DMS79 treated with DMSO at 0.1 percent for 48 hours (cell line): ENCODE measurements around the gene DCXR.

Experiments
- DNase-seq: peaks from one replicate; lab custom pipeline; 2025; lab: John Stamatoyannopoulos, UW

DCXR gene

DNA sequence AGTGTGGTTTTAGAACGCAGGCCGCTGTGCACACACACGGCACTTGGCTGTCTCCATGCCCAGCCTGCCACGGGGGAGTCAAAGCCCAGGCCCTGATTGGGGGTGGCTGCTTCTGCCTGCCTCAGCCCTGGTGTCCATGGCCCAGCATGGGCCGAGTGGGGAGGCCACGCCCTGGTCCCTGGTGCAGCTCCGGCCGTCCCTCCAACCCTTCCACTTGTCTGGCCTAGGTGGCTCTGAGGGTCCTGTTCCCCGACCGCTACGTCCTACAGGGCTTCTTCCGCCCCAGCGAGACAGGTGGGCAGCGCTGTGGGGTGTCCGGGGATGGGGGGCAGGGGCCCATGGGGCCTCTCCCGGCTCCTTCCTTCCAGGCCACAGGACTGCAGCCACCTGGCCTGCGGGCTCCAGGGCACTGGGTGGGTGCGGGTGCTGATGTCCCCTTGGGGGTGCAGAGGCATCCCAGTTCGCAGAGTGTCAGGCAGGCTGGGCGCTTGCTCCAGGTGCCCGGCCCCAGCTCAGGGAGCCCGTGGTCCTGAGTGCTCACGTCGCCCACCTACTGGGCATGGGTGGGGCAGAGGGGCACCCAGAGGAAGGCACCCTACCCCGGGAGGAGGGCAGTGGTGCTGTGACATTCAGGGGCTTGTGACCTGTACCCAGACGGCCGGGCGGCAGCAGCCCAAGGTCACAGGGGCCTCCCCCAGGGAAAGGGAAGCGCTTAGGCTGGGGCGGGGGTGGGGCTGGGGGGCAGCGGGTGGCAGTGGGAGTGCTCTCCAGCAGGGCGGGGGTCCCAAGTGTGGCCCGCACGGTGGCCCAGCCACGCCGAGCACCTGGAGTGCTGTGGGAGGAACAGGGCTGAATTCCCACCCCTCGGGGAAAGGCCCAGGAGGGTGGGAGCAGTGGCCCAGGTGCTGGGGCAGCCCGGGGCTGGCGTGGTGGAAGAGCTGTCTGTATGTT is 26.6 kb downstream of the DCXR start:
- no peak for DNase-seq

DNA sequence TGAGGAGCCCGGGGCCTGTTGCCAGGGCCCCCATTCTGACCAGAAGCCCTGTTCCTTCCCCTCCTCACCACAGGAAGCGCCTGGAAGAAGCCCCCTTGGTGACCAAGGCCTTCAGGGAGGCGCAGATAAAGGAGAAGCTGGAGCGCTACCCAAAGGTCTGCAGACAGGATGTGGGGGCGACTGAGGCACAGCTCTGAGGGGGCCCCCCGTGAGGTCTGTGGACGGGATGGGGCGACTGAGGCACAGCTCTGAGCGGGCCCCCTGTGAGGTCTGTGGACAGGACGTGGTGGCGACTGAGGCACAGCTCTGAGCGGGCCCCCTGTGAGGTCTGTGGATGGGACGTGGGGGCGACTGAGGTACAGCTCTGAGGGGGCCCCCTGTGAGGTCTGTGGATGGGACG is 28.1 kb downstream of the DCXR start:
- no peak for DNase-seq

DNA sequence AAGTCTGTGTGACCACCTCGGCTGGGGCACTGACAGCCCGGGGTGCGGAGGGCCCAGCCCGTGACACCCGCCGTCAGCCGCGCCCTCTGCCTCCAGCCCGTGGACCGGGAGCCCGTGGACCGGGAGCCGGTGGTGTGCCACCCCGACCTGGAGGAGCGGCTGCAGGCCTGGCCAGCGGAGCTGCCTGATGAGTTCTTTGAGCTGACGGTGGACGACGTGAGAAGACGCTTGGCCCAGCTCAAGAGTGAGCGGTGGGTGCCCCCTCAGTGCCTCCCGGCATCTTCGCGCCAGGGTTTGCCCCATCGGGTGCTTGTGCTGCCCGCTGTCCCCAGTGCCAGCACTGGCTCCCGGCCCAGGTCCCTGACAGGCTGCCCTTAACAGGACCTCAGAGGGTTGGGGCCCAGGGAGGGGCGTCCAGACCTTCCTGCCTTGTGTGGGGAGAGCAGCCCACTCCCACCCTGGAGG is 28.5 kb downstream of the DCXR start:
- no peak for DNase-seq

DNA sequence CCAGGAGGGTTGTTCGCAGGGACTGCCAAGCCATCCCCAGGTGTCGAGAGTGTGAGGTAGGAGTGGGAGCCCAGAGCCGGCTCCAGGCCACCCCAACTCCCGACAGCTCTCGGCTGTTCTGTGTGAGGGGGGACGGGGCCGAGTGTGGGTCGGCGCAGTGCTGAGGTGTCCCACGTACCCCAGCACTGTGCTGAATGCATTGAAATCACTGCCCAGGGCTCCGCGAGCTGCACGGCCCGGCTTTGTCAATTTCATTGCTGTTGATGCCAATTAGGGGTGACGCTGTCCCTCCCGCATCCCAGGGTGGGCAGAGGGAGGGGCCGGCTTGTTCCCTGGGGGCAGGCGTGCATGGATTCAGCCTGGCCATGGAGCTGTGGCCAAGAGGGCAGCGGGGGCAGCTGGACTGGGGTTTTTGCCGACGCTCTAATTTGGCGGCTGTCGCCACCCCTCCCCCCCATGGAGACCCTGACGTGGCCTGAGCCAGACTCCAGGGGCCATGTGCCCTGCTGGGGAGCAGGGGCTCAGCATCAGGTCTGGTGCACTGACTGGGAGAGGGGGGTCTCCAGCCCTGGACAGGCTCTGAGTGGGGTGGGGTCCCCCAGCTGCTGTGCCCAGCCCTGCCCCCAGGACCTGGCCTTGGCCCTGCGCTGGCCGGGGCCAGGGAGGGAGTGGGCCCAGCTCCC is 29.1 kb downstream of the DCXR start:
- no peak for DNase-seq

DNA sequence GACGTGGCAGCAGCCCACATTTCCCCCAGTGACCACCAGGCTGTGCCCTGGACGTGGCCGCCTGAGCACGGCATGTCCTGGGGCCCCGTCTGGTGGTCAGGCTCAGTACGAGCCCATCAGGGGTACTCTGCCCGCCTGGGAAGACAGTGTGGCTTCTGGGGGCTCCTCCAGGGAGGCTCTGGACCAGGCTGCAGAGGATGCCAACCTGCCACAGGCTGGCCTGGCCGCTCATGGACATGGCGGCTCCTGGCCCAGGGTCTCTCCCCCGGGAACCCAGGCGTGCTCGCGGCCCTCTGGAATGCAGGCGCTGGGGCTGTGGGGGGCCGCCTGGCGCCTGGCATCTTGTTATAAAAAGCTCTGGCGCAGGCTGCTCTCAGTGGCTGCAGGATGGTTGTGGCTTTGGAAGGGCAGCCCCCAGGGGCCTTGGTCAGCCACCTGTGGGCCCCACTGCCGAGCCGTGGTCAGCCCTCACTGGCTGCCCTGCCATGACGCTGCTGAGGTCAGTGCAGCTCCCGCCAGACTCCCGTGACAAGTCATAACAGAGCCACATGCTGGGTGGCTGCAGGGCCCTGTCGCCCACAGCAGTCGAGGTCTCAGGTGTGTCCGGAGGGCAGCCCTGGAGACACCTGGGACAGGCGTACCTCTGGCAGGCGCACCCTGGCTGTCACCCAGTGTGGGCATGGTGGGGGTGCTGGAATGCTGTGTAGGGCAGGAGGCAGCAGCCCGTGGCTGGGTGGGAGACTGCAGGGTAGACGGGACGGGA is 29.8 kb downstream of the DCXR start:
- no peak for DNase-seq

DNA sequence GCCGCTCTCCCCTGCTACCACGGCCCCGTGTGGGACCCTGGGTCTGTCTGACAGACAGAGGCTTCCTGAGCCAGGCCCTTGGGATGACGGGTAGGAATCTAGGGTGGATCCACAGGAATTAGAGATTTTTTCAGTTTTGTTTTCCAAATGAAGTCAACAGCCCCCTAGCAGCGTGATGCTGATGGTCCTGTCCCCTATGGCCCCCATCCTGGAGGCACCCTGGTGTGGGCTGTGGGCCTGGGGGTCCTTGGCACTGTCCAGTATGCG is 30.3 kb downstream of the DCXR start:
- no peak for DNase-seq

DNA sequence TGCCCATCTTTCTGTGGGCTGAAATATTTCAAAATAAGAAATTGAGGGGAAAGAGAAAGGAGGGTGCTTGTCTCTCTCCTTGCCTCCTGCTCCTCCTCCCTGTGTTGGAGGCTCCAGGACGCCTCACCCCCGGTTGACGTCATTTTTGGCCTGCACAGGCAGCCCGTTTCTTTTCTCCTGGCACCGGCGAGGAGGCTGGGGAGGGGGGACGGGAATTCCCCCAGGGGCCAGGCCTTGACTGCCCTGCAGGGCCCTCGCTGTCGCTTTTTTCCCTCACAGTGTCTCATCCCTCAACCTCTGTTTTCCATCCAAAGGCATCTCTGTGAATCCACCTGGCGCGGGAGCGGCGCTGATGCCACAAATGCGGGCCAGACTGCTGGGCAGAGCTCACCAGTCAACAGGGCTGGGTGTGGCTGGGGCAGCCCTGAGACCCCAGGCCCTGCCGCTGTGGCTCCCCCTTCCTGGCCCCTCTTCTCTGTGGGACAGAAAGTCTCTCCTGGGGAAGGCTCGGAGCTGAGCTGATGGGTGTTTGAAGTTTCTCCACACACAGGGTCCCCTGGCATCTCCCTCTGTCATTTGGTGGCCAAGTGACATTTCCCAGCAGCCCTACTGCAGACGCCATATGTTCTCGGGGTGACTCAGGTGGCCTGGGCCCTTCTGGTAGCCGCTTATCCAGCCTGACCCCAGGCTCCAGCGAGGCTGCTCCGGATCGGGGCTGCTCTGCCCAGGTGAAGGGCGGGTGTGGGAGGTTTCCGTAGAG is 30.8 kb downstream of the DCXR start:
- DNase-seq, result no peak

DNA sequence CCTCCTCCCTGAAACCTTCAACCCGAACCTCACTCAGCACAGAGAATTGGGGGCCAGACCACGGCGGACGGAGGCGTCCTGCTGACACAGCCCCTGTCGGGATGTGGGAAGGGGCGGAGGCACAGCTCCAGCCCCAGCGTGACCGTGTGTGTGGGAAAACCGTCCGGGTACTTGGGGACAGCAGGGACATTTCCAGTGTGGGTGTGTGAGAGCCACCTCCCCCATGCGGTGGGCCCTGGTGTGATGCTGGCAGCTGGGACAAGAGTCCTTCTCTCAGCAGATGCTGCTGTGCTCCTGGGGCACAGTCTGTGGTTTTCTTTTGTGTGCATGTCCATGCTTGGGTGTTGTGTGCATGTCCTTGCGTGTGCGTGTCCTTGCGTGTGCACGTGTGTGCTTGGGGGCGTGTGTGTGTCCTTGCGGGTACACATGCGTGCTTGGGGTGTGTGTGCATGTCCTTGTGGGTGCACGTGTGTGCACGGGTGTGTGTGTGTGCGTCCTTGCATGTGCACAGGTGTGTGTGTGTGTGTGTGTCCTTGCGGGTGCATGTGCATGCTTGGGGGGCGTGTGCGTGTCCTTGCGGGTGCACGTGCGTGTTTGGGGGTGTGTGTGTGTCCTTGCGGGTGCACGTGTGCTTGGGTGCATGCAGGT is 31.7 kb downstream of the DCXR start:
- no peak for DNase-seq

DNA sequence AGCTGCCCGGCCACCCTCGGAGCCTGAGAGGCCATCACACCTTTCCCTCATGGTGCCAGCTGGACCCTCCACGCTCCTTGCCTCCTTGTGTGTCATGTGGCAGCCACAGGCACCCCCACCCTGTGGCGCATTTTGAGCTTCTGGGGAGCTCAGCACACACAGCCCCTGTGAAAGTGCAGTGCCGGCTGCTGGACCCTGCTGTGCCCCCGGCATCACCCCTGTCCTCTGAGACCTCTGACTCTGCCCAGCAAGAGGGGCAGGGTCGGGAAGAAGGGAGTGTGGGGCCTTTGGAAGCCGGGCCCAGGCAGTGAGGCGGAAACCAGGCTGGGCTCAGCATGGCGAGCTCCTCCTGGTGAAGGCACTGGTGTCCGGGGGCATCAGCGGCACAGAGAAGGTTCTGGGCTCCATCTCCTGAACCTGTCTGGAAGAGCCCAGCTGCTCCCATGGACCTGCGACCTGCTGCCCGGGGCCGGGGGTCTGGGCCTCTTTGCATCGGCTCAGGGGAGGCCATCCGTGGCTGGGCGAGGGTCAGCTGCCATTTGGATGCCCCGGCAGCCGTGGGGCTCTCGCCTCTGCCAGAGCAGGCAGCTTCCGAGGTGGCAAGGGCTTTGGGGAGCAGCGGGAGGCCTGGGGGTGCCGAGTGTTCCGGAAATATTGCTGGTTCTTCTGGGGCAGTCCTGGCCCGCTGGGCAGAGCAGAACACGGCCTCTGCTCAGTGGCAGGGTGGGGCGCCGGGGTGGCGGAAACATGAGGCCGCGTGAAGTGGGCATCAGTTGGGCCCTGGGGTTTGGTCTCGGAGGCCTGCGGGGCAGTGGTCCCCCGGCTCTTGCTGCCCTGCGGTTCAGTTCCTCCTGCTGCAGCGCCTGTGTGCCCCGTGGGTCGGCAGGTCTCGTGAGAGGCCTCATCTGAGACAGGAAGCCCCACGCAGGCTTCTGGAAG is 32.7 kb downstream of the DCXR start:
- DNase-seq, result no peak

DNA sequence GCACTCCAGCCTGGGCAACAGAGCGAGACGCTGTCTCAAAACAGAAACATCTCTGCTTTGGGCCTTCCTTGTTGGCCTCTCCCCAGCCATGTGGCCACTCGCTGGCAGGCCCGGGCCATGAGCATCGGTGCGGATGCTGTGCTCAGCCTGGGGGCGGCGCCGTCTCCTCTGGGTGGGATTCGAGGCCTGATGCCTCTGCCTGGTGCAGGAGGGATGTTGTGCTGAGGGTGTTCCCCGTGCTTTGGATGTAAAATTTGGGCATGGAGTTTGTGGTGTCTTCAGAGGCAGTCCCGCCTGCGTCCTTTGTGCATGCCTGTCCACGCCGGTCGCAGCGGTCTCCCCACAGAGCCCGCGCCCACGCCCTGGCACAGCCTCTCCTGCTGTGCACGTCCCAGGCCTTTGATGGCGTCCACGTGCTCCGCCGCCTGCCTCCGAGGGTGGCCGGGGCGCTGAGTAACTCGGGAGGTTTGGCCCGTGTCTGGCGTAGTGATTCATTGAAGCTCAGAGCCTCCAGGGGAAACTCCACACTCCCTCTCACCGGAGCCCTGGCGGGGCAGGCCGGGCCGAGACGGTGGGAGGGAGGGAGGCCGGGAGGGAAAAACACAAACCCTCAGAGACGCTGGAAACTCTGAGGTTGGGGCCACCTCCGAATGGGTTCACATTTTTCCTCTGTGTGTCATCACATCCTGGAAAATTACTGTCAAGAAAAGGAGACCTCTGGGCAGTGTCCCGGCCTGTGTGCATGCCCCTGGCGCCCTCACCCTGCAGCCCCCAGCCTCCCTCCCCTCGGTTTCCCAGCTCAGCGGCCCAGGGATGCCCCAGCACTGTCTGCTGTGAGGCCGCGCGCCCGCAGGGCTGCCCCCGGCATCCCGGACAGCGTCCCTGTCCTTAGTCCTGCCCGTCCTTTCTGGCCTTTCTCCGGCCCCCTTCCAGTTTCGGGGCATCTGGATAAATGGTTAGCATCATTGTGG is 33.8 kb downstream of the DCXR start:
- DNase-seq, result no peak

DNA sequence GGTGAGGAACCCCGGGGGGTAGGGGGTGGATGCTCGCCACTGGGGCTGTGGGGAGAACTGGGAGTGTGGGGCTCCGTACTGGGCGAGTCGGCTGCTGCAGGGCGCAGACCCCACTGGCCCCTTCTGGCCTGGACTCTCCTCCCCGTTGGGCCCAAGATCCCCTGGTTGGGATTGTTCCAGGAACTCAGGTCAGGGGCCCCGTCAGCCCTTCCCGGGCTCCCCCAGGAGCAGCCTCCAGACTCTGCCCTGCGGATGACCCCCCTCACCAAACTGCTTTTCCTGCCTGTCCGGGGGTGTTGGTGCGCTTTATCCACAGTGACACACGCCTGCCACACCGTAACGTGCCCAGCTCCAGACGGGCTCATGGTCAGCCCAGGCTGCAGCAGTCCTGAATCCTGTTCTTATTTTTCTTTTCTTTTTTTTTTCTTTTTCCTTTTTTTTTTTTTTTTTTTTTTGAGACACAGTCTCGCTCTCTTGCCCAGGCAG is 35.9 kb downstream of the DCXR start:
- no peak for DNase-seq

DNA sequence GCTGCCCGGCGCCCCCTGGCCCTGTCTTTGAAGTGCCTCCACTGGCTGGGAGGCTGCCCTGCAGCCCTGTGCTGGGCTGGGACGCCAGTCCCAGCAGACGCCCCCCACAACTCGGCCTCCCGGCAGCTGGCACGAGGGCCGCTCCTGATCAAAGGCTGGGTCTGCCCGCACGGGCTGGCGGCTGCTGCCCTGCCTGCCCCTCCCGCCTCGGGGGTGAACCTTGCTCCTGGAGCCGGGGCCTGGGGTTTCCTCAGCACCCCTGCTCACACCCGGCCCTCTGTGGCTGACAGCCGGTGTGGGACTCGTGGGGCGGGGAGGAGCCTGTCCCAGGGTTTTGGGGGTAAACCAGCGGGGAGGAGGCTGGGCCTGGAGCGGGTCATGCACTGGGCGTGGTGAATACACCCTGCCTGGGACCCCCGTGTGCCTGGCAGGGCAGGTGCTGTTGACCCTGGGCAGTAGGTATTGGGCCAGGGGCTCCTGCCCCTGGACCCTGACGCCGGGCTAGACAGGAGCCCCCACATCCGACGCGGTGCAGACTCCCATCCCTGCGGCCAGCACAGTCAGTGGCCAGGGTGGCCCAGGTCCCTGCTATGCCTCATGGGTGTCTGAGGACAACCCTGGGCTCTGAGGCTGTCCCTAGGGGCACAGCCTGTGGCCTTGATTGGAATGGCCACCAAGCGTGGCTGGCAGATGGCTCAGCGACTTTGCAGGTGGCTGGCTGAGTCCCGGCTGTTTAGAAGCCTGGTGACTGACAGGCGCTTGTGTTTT is 36.5 kb downstream of the DCXR start:
- no peak for DNase-seq

DNA sequence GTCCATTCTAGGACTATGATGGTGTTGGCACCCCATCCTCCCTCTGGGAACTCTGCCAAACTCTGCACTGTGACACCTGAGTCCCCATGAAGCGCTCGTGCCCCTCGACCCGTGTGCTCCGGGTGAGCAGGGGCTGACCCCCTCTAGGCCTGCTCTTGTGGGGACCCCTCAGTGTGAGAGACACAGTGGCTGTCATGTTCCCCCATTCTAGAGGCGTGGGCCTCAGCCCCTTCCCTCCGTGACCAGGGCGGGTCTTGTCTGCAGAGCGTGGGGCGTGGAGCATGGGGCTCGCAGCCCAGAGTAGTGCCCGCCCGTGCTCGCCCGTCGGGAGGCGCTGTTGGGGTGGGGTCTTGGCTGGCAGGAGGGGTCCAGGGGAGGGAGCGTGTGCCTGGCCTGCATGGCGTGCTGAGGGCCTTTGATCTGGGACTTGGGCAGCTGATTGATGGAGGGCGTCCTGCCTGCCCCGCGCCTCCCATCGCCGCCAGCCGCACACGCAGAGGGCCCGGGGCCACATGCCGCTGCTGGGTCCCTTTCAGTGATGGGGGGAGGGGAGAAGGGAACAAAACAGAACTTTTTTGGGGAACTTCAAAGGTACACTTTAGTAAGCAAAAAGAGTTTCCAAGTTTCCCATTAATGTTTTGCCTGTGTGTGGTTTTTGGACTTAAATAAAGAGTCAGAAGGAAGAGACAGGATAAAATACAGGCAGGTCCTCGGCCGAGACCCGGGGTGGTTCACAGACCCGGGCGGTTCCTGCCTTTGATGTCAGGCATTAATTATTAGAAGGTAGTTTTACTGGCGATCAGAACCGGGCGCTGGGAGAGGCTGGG is 37.3 kb downstream of the DCXR start:
- no peak for DNase-seq

DNA sequence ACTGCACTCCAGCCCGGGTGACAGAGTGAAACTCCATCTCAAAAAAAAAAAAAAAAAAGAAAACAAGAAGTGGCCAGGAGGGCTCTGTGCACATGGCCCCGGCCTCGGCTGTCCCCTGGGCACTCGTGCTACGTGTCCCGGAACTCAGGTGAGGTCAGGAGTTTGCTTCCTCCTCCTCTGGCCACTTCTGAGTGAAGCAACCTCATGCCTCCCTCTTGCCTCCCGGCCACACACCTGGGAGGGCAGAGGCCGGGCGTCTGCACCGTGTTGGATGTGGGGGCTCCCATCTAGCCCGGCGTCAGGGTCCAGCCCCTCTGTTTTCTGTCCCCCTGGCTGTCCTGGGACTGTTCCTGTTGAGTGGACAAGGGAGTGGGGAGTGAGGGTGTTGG is 37.9 kb downstream of the DCXR start:
- no peak for DNase-seq

DNA sequence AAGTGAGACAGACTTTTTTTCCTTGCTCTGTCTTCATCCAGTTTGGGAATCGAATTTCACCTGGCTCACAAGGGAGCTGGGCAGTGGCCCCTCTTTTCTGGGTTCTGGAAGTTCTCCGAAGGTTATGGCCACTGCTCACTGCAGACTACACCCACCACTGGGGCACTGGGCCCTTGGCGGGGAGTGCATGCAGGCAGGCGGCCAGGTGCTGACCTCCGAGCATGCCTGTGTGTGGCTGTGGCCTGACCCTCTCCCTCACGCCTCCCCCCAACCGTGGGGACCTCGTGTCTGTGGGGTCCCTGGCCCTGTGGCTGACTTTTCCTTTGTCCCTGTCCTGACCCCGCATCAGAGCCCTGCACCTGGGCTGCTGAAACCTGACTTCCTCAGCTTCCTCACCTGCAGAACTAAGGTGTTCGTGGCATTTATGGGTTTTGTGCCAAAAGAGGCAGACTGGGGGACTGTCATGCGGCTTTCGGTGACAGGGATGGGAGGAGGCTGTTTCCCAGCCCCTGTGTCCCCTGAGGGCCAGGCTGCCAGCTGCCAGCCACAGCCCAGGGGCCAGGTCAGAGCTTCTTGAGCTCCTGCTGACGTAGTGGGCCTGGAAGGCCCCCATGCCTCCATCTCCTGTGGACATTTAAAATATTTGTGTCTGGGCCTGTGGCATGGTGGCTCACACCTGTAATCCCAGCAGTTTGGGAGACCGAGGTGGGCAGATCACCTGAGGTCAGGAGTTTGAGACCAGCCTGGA is 38.6 kb downstream of the DCXR start:
- no peak for DNase-seq

DNA sequence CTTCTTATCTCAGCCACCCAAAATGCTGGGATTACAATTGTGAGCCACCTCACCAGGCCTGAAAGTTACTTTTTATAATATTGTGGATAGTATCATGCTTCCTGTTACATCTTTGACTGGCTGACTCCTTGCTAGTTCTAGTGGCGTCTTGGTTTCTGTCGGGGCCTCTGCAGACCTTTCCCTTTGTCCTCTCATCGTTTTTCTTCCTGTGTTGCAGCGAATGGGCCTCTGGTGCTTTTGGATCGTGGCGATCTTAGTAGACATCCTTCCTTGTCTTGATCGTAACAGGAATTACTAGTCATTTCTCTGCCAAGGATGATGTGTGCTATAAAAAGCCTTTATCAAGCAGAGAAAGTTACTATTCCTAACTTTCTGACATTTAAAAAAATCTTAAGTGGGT is 39.3 kb downstream of the DCXR start:
- no peak for DNase-seq
